Thymus (tissue), 11 donors: Measurements from ENCODE around the gene GUCY1A1. TPM values are rescaled to one million over a fixed set of nuclear protein-coding genes. Genes with fewer than 3 reads are reported as not detected.
A peak's percentile ranks its signal among the peaks of the same experiment; 100 is the strongest.

Experiments
- DNase-seq, 9 donors: peaks; one replicate each; pipeline ENCODE4 v3.0.0-alpha.2; 2013; ENCODE audit warnings: low spot score in 9 of 9, low read depth in 6 of 9, missing footprints in 1 of 9
- H3K27ac ChIP-seq, 2 donors: one replicate each; pipeline ENCODE4 v1.5.1; 2013; ENCODE audit warnings: control low read depth in 1 of 2, low read depth in 1 of 2, low read length in 1 of 2, mild to moderate bottlenecking in 1 of 2, moderate library complexity in 1 of 2
- H3K27me3 ChIP-seq, 2 donors: one replicate each; pipeline ENCODE4 v1.5.1; 2013; ENCODE audit warnings: low read length in 1 of 2; ENCODE audit not compliant: control insufficient read depth in 2 of 2, insufficient read depth in 1 of 2
- H3K36me3 ChIP-seq, 2 donors: one replicate each; pipeline ENCODE4 v1.5.1; 2013; ENCODE audit warnings: low read length in 1 of 2, mild to moderate bottlenecking in 1 of 2, moderate library complexity in 1 of 2; ENCODE audit not compliant: control insufficient read depth in 2 of 2, insufficient read depth in 2 of 2
- H3K4me1 ChIP-seq, 2 donors: one replicate each; pipeline ENCODE4 v1.5.1; 2013; ENCODE audit warnings: low read length in 2 of 2; ENCODE audit not compliant: control insufficient read depth in 2 of 2, insufficient read depth in 2 of 2
- H3K4me3 ChIP-seq, 2 donors: one replicate each; pipeline ENCODE4 v1.5.1; 2013; ENCODE audit warnings: low read length in 2 of 2, control low read depth in 1 of 2, mild to moderate bottlenecking in 1 of 2
- H3K9me3 ChIP-seq, 2 donors: one replicate each; pipeline ENCODE4 v1.5.1; 2013; ENCODE audit warnings: low read length in 1 of 2, mild to moderate bottlenecking in 1 of 2; ENCODE audit not compliant: control insufficient read depth in 2 of 2, insufficient read depth in 1 of 2
- WGBS: extraction: QIAGEN DNeasy Blood & Tissue Kit; methylation state at CpG from one replicate; pipeline ENCODE4 v1.1.7; 2013; 5-methylcytosine and 5-hydroxymethylcytosine counted together
- polyA plus RNA-seq: library from polyadenylated mRNA; stranded (reverse); fragments of 200-250 nt; gene quantifications from one replicate; pipeline ENCODE4 v1.2.3, GENCODE V29; 2013
- total RNA-seq: library from RNA; stranded (reverse); fragments of 120-200 nt; gene quantifications from one replicate; pipeline ENCODE4 v1.2.4, GENCODE V29; 2013
- donor health status: healthy.

GUCY1A1 gene
- total and polyA plus RNA-seq, 2 donors: 2.9 to 16.6 TPM

DNA sequence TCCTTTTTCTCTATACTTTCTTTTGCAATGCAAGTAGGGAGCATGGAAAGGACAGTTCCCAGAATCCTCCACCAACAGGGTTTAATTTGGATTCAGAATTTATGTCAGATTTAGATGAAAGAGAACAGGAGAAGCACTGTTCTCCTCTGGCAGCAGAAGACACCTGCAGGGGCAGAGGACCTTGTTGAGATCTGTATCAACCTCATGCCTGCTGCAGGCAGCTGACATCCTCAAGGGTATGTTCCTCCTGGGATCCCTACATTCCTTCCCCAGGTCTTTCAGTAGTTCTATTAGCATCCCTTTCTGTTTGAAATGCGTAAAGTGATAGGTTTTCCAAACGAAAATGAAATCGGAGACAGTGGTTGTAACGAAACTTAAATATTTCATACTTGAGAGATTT lies 10.6 kb upstream of the GUCY1A1 start:
- WGBS: 96% methylated on average over 4 of the region's 4 CpGs
- Histone ChIP-seq H3K9me3 (no peaks in the 10 kb centered on the region), H3K4me3 (no peak overlapping the region)

DNA sequence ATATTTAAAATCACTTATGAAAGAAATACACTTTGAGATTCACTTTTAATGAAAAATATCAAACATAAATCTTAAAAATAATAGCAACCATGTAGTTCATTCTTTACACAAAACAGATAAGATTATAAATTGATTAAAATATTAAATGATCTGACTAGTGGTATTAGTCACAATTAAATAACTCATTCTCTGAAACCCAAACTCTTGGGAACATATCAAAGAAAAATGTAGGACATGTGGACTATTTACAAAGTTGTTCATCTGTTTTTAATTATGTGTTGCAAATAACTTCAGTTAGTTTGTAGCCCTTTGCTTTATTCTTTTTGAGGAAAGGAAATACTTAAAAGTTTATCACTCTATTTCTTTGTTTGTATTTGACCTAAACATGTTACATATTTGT lies 9.5 kb upstream of the GUCY1A1 start:
- no peaks in the 10 kb centered on the region for H3K9me3 ChIP-seq
- no peak overlapping the region for H3K27ac ChIP-seq
- no peaks in the 10 kb centered on the region for H3K27me3 ChIP-seq
- H3K36me3 ChIP-seq: no peaks in the 10 kb centered on the region
- no peak for DNase-seq
- H3K4me1 ChIP-seq: no peaks in the 10 kb centered on the region
- H3K4me3 ChIP-seq: no peak overlapping the region

More for the DNA sequence above, 10.6 kb upstream of the GUCY1A1 start:
- no peak overlapping the region for H3K27ac ChIP-seq
- no peak for DNase-seq
- H3K36me3 ChIP-seq: no peaks in the 10 kb centered on the region
- no peaks in the 10 kb centered on the region for H3K4me1 ChIP-seq
- no peaks in the 10 kb centered on the region for H3K27me3 ChIP-seq

DNA sequence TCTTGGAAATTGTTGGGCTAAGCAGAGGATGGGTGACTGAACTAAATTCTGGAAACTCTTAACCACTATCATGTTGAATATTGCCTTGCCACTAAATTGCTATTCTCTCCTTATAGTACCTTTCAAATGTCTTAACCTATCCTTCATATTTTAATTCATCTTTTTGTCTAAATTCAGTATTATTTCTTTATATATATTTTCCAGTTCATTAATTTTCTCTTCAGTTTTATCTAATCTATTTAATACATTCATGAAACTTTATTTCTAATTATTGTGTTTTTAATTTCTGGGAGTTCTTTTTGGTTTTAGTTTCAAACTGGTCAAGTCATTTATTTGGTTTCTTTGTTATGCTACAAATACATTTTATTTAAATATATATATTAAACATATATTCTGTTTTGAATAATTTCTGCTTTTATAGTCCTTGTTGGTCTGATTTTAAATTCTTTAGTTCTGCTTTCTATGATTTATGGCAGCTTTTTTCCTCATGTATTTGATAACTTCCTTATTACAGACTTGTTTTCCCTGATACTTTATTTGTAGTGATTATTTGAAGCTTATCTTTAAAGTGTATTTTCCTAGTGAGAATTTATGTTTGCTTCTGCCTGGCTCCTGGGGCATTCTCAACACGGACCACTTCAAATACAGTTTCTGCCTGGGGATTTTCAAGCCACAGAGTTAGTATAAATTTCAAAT lies 8.5 kb upstream of the GUCY1A1 start:
- no peaks in the 10 kb centered on the region for H3K9me3 ChIP-seq
- DNase-seq: no peak
- no peak overlapping the region for H3K27ac ChIP-seq
- no peaks in the 10 kb centered on the region for H3K36me3 ChIP-seq
- H3K4me1 ChIP-seq: no peaks in the 10 kb centered on the region
- no peaks in the 10 kb centered on the region for H3K27me3 ChIP-seq
- 70% methylated on average over 1 of the region's 1 CpG for WGBS
- H3K4me3 ChIP-seq: no peak overlapping the region

DNA sequence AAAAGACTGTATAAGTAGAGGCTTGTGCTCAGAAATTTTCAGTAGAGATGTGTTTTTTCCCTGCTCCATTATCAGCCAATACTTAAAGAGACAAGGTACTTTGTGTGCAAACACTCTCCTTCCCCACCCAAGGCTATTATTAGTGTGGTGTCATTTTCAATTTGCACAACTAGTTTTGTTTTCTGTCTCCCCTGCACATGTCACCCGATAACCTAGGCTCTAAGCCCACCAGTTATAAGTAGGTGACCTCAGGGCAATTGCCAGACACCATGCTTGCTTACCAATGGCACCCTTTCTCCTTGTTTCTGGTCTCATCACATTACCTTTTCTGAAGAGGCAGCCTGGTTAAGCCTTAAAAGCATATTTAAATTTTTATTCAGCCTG lies 8.0 kb upstream of the GUCY1A1 start:
- whole genome bisulfite sequencing: 42% methylated on average over 1 of the region's 1 CpG
- H3K27me3 ChIP-seq: no peaks in the 10 kb centered on the region
- no peak for DNase-seq
- no peaks in the 10 kb centered on the region for H3K36me3 ChIP-seq
- H3K4me3 ChIP-seq: no peak overlapping the region
- H3K4me1 ChIP-seq: no peaks in the 10 kb centered on the region
- H3K9me3 ChIP-seq: no peaks in the 10 kb centered on the region
- H3K27ac ChIP-seq: no peak overlapping the region

DNA sequence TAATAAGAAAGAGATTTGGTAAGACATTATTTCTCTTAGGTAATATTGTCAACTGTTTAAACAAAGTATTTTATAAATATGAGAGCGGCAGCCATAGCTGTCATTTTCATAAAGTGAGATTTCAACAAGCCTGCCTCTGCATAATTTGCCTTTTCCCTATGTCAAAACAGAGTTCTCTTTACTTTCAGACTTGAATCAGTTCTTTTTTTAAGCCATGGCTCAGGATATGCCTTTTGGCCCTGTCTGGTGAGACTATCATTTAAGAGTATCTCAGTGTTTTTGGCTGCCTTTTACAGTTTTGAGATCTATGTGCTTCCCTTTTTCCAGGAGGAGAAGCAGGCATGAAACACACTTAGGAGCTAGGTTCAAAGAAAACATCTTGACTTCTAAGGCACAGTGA lies 7.5 kb upstream of the GUCY1A1 start:
- Histone ChIP-seq H3K9me3 (no peaks in the 10 kb centered on the region), H3K27me3 (no peaks in the 10 kb centered on the region), H3K36me3 (no peaks in the 10 kb centered on the region), H3K27ac (no peak overlapping the region), H3K4me1 (no peaks in the 10 kb centered on the region), H3K4me3 (no peak overlapping the region)
- DNase-seq: no peak
- 99% methylated on average over 1 of the region's 1 CpG for WGBS

DNA sequence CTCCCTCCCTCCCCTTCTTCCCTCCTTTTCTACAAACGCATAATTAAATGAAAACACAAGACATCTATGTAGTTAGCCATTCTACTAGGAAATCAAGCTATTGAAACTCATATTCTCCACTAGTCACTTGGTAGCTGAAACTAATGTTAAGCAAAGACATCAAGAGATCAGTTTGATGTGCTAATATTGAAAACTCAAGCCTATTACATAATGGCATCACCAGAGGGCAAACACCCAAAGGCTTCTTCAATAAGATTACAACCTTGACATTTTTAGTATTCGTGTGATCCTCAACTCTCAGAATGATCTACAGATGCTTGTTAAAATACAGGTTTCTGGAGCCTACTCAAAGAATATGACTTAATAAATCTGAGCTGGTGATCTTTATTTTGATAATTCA lies 6.2 kb upstream of the GUCY1A1 start:
- no peak overlapping the region for H3K4me3 ChIP-seq
- WGBS: 98% methylated on average over 2 of the region's 2 CpGs
- H3K36me3 ChIP-seq: no peaks in the 10 kb centered on the region
- no peaks in the 10 kb centered on the region for H3K9me3 ChIP-seq
- no peaks in the 10 kb centered on the region for H3K4me1 ChIP-seq
- H3K27ac ChIP-seq: no peak overlapping the region
- no peak for DNase-seq
- no peaks in the 10 kb centered on the region for H3K27me3 ChIP-seq

DNA sequence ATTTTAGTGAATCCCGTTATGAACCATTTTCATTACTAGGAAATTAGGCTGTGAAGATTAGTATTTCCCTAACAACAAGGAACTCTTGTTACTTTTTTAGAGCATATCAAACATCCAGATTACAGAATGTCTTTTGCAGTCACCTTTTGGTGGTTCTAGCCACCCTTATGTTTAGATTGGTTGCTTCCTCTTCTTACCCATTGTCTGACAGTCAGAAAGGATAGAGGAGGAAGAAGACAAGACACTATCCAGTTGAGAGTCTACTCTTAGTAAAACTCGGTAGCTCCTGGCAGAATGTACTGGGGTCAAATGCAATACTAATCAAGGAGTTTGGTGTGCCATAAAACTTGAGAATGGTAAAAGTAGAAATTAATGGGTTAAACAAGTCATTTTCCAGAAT lies 1.6 kb upstream of the GUCY1A1 start:
- H3K4me3 ChIP-seq: no peak overlapping the region
- H3K27me3 ChIP-seq: no peaks in the 10 kb centered on the region
- no peaks in the 10 kb centered on the region for H3K9me3 ChIP-seq
- DNase-seq: no peak
- H3K4me1 ChIP-seq: peaks cover 0 to 3% of the 10 kb centered on the region in 2 donors
- 83% methylated on average over 2 of the region's 2 CpGs for WGBS
- no peaks in the 10 kb centered on the region for H3K36me3 ChIP-seq
- H3K27ac ChIP-seq: no peak overlapping the region

DNA sequence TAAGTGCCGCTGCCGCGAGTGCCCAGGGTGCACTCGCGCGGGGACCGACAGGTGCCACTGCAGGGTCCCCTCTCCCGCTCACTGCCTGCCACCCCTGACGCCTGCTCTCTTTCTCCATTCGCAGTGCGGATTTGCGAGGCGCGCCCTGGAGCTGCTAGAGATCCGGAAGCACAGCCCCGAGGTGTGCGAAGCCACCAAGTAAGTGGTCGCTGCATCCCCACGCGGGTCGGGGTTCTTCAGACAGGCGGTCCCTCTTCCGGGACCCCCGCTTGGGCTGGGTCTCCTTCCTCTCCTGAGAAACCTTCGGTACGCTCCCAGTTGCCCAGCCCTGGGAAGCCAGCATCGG lies 547 bp downstream of the GUCY1A1 start:
- H3K36me3 ChIP-seq: peaks cover 0 to 2% of the 10 kb centered on the region in 2 donors
- WGBS: 1% methylated on average over 27 of the region's 27 CpGs
- H3K27me3 ChIP-seq: no peaks in the 10 kb centered on the region
- peak overlapping the region; percentile 84 to 90 for H3K27ac ChIP-seq
- H3K4me1 ChIP-seq: peaks cover 0 to 3% of the 10 kb centered on the region in 2 donors
- peak overlapping the region; percentile 68 to 81 for H3K4me3 ChIP-seq
- no peaks in the 10 kb centered on the region for H3K9me3 ChIP-seq
- peak; percentile 45 to 88 (median 65) for DNase-seq

DNA sequence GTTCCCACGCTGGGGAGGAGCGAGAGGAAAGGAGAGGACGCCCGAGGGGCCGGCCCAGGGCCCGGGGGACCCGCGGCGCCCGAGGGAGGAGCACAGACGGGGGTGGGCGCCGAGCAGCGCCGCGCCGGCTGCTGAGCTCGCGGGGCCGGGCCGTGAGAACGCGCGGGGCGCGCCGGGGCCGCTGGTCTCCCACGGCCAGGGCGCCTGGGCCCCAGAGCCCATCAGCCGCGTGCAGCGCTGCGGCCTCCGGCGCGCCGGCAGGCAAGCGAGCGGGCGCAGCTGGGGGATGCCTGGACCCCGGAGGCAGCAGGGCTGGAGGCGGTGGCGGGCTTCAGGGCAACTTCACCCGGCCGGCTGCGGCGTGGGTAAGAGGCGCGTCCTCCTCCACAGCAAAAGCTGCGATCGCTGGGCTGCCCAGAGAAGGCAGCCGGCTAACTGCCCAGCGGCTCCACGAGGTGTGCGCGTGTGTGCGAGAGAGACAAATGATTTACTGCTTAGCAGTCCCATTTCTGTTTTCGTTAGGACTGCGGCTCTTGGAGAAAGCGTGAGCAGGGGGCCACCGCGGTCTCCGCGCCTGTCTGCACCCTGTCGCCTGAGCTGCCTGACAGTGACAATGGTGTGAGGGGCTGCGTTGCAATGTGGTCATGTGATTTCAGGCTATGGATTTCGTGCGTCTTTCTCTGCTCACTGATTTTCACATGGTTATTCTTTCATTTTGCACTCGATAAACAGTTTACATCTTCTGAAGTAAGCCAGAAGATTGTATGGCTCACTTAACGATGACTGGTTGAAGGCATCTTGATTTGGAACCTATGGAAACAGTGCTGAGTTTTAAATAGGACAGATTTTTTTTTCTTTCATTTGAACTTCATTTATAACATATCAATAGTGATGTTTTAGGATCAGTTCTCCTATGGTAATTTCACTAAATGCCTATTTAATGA lies 1.2 kb downstream of the GUCY1A1 start:
- no peaks in the 10 kb centered on the region for H3K27me3 ChIP-seq
- H3K27ac ChIP-seq: peak overlapping the region; percentile 84 to 90
- peak; percentile 27 to 78 (median 53) for DNase-seq
- peak overlapping the region; percentile 68 to 81 for H3K4me3 ChIP-seq
- peaks cover 0 to 3% of the 10 kb centered on the region in 2 donors for H3K4me1 ChIP-seq
- peaks cover 0 to 3% of the 10 kb centered on the region in 2 donors for H3K36me3 ChIP-seq
- WGBS: under 1% methylated on average over 71 of the region's 71 CpGs
- no peaks in the 10 kb centered on the region for H3K9me3 ChIP-seq
